WERI-Rb-1 (cell line): ENCODE results near the gene ELK1.

ENCODE experiments used
- DNase-seq: peaks from one replicate; pipeline ENCODE4 v3.0.0-alpha.2; 2020
- H3K27ac ChIP-seq: fragments of 250-450 bp; sonication (Bioruptor Pico); 2 replicates; pipeline ENCODE4 v1.5.1; 2020; ENCODE audit warnings: mild to moderate bottlenecking, moderate library complexity
- H3K27me3 ChIP-seq: fragments of 250-450 bp; sonication (Bioruptor Pico); 2 replicates; pipeline ENCODE4 v1.5.1; 2021; ENCODE audit warnings: mild to moderate bottlenecking, low read depth, moderate library complexity; ENCODE audit not compliant: insufficient read depth, severe bottlenecking
- H3K36me3 ChIP-seq: fragments of 250-450 bp; sonication (Bioruptor Pico); 2 replicates; pipeline ENCODE4 v1.5.1; 2020; ENCODE audit warnings: mild to moderate bottlenecking, moderate library complexity
- H3K4me3 ChIP-seq: 2 replicates; pipeline ENCODE4 v1.5.1; 2011; ENCODE audit warnings: low read depth, mild to moderate bottlenecking, control low read depth, low read length
- H3K9me3 ChIP-seq: fragments of 250-450 bp; sonication (Bioruptor Pico); 2 replicates; pipeline ENCODE4 v1.5.1; 2021; ENCODE audit warnings: mild to moderate bottlenecking, moderate library complexity; ENCODE audit not compliant: severe bottlenecking
- TF ChIP-seq, protein P1 (sequence below): IDR thresholded peaks from 2 replicates; pipeline ENCODE4 v1.5.1; 2011; ENCODE audit warnings: low read depth, mild to moderate bottlenecking, control low read depth, inconsistent platforms, low read length

ELK1 gene

DNA sequence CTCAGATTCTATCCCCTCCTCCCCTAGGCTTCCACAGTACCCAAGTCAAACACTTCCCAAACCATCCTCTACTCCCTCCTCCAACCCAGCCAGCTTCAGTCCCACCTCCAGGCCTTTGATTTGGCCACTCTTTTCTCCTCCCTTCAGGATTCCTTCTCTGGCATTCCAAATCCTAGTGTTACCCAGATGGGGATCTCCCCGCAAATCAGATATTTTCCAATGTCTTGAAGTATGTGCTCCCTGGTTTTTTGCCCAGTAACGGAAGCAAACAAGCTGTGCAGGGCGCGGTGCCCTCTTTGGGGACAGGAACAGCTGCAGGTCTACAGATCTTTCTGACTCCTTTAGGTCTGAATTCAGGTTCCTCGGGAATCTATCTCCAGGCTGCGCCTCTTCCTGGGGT, 28.5 kb downstream of the ELK1 start:
- Histone ChIP-seq H3K27me3 (peaks cover 22% of the 10 kb centered on the region), H3K36me3 (no peaks in the 10 kb centered on the region), H3K9me3 (no peaks in the 10 kb centered on the region), H3K4me3 (no peak overlapping the region), H3K27ac (no peak overlapping the region)
- TF ChIP-seq, protein P1, sequence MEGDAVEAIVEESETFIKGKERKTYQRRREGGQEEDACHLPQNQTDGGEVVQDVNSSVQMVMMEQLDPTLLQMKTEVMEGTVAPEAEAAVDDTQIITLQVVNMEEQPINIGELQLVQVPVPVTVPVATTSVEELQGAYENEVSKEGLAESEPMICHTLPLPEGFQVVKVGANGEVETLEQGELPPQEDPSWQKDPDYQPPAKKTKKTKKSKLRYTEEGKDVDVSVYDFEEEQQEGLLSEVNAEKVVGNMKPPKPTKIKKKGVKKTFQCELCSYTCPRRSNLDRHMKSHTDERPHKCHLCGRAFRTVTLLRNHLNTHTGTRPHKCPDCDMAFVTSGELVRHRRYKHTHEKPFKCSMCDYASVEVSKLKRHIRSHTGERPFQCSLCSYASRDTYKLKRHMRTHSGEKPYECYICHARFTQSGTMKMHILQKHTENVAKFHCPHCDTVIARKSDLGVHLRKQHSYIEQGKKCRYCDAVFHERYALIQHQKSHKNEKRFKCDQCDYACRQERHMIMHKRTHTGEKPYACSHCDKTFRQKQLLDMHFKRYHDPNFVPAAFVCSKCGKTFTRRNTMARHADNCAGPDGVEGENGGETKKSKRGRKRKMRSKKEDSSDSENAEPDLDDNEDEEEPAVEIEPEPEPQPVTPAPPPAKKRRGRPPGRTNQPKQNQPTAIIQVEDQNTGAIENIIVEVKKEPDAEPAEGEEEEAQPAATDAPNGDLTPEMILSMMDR: no peak
- no peak for DNase-seq

DNA sequence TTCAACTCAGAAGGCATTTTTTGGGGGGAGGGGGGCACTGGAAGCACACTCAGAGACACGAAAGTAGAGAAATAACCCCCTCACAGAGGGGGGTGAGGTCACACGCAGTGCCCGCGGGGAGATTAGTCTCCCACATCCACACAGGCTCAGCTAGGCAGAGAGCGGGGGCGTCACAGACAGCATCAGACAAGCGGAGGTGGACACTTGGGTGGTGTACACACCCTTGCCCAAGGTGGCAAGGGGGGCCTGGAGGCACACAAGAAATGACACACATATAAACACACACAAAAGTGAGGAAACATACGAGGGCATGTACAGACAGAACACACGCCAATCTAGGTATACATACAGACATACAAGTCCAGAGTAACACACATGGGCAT, 30.1 kb downstream of the ELK1 start:
- Histone ChIP-seq H3K27me3 (peaks cover 19% of the 10 kb centered on the region), H3K4me3 (no peak overlapping the region), H3K27ac (no peak overlapping the region), H3K9me3 (no peaks in the 10 kb centered on the region), H3K36me3 (no peaks in the 10 kb centered on the region)
- TF ChIP-seq, protein P1: no peak
- no peak for DNase-seq

DNA sequence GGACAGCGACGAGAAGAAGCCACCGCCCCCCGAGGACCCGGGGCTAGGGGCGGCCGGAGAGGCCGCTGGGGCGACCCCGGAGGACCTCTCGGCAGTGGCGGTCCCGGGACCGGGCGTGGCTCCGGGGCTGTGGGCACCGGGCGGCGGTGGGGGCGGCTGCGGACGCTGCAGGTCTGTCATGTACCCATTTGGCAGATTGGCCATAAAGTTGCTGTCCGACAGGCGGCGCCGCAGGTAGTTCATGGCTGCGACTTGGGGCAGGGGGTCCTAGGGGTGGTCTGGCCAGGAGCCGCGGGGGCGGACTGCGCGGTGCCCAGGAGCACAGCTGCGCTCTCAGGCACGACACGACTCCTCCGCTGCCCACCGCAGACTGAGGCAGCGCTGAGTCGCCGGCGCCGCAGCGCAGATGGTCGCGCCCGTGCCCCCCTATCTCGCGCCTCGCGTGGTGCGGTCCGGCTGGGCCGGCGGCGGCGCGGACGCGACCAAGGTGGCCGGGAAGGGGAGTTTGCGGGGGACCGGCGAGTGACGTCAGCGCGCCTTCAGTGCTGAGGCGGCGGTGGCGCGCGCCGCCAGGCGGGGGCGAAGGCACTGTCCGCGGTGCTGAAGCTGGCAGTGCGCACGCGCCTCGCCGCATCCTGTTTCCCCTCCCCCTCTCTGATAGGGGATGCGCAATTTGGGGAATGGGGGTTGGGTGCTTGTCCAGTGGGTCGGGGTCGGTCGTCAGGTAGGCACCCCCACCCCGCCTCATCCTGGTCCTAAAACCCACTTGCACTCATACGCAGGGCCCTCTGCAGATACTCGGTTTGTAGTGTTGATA, 30.7 kb downstream of the ELK1 start, which contains the start of gene SYN1:
Gene SYN1 (minus strand): TSS at position 372 of the 817 bp plus-strand sequence. CDS start 129 bp downstream, at position 243.
- DNase-seq: peak; percentile 78
- peak within 1 kb of the TSS; percentile 26 for H3K4me3 ChIP-seq
- TF ChIP-seq, protein P1: peak; percentile 50
- no peaks in the 10 kb centered on the region for H3K9me3 ChIP-seq
- no peaks in the 10 kb centered on the region for H3K36me3 ChIP-seq
- no peak within 1 kb of the TSS for H3K27ac ChIP-seq
- H3K27me3 ChIP-seq: peaks cover 13% of the 10 kb centered on the region

DNA sequence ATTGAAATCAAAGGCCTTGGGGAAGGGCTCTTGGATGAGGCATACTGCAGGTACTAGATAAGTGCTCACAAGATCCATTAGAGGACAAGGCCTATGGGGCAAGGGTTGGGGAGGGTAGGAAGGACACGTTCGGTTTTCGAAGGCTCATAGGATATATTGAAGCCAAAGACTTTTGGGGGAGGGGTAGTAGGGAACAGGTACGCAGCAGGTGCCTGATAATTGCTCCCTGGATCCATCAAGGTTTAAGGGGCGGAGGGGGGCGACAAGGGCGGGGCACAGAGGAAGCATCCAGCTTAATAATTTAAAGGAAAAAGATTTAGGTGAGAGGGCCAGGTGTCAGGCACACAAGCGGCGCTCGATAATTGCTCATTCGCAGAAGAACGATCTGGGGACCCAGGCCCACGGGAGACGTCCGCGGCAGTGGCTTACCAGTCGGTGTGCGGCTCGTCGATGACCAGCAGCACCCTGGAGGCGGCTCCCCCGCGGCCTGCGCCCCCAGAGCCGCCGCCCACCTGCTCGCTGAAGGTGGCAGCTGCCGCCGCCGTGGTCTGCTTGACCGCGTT, 31.4 kb downstream of the ELK1 start:
- H3K36me3 ChIP-seq: no peaks in the 10 kb centered on the region
- no peaks in the 10 kb centered on the region for H3K9me3 ChIP-seq
- DNase-seq: no peak
- no peak overlapping the region for H3K27ac ChIP-seq
- peak overlapping the region; percentile 26 for H3K4me3 ChIP-seq
- TF ChIP-seq, protein P1: no peak
- peaks cover 10% of the 10 kb centered on the region for H3K27me3 ChIP-seq

DNA sequence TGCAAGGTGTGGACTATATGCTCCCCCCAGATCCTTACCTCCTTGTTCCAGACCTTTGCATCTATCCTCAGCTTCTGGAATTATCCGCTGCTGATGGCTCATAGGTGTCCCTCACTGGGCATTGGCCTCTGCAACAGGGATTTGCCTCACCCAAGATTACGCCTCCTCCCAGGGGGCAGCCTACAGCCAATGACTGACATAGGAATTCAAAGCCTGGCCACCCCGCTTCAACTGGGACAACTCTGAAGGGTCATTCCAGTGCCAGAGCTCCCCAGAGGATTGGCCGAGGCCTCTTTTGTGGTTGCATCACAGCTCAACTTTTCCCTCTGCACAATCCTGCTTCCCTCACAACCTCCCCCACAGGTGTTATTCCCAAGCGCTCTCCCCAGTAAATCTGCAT, 35.7 kb downstream of the ELK1 start:
- TF ChIP-seq, protein P1: no peak
- Histone ChIP-seq H3K27ac (no peak overlapping the region), H3K36me3 (no peaks in the 10 kb centered on the region), H3K4me3 (no peak overlapping the region), H3K9me3 (no peaks in the 10 kb centered on the region), H3K27me3 (peaks cover 3% of the 10 kb centered on the region)
- DNase-seq: no peak

DNA sequence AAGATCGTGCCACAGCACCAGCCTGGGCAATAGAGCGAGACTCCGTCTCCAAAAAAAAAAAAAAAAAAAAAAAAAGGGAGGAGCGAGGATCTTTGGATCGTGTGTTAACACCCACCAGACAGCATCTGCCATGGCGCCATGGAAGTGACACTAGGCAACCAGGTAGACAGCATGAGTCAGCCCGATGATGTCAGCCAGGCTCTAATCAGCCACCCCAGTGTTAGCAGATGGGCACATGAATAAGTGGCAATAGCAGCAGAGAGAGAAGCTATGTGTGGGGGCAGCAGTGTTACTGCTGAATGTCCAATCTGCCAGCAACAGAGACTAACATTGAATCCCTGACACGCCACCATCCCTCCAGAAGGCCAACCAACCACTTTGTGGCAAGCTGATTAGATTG, 37.3 kb downstream of the ELK1 start:
- Histone ChIP-seq H3K27ac (no peak overlapping the region), H3K9me3 (no peaks in the 10 kb centered on the region), H3K4me3 (no peak overlapping the region), H3K36me3 (no peaks in the 10 kb centered on the region), H3K27me3 (no peaks in the 10 kb centered on the region)
- TF ChIP-seq, protein P1: no peak
- no peak for DNase-seq
